Fibroblast of villous mesenchyme (primary cell): Measurements from ENCODE around the gene ITGA11. TPM values are rescaled to one million over a fixed set of nuclear protein-coding genes. Genes with fewer than 3 reads are reported as not detected.

Experiments used
- DNase-seq: peaks from one replicate; pipeline ENCODE4 v3.0.0-alpha.2; 2010; ENCODE audit warnings: low read depth
- H3K4me3 ChIP-seq: 2 replicates; pipeline ENCODE4 v1.5.1; 2011; ENCODE audit warnings: low read depth, mild to moderate bottlenecking, low read length
- CTCF ChIP-seq: IDR thresholded peaks from 2 replicates; pipeline ENCODE4 v1.5.1; 2012; ENCODE audit warnings: low read depth, mild to moderate bottlenecking, low read length; ENCODE audit not compliant: insufficient read depth
- total RNA-seq: library from RNA; depleted of rRNA; stranded (reverse); fragments of >200 nt; gene quantifications from 2 replicates; pipeline ENCODE4 v1.2.3, GENCODE V29; 2012

The ITGA11 gene
- 87.7 and 159 TPM in 2 replicates for total RNA-seq

- H3K4me3 ChIP-seq: peak within 1 kb of the TSS; percentile 56
- peak; percentile 65 for DNase-seq
- no peak for TF ChIP-seq CTCF
Observed at GRCh38 chr15:68431792-68432401, at the start of gene ITGA11. Gene ITGA11 (minus strand): TSS chr15:68432163. CDS start chr15:68432066, 97 bp downstream.

GRCh38 chr15:68481321-68481720 lies 49.4 kb upstream of the ITGA11 start:
- H3K4me3 ChIP-seq: no peak overlapping the region
- no peak for TF ChIP-seq CTCF
- no peak for DNase-seq

GRCh38 chr15:68480296-68480695 lies 48.3 kb upstream of the ITGA11 start:
- no peak for TF ChIP-seq CTCF
- H3K4me3 ChIP-seq: no peak overlapping the region

DNA sequence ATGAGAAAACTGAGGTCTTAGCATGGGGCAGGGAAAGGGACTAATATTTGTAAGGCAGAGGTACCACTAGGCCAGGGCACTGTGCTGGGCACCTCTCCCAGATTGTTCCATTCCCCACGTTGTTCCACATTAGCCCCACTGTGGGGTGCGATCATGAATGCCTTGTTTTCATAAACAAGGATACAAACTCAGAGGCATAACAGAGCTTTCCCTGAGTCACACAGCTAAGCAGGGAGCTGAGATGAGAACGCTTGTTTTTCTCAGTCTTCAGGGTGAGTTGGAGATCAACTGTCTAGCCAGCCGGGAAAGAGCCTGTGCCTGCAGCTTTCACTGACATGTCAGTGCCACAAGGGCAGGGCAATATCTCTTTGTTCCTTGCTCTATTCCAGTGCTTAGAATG lies 47.9 kb upstream of the ITGA11 start:
- DNase-seq: peak; percentile 48
- H3K4me3 ChIP-seq: no peak overlapping the region
- no peak for TF ChIP-seq CTCF

More at GRCh38 chr15:68480296-68480695, 48.3 kb upstream of the ITGA11 start:
- DNase-seq: no peak

GRCh38 chr15:68479406-68479805 lies 47.4 kb upstream of the ITGA11 start:
- no peak overlapping the region for H3K4me3 ChIP-seq
- peak; percentile 83 for DNase-seq
- TF ChIP-seq CTCF: no peak

DNA sequence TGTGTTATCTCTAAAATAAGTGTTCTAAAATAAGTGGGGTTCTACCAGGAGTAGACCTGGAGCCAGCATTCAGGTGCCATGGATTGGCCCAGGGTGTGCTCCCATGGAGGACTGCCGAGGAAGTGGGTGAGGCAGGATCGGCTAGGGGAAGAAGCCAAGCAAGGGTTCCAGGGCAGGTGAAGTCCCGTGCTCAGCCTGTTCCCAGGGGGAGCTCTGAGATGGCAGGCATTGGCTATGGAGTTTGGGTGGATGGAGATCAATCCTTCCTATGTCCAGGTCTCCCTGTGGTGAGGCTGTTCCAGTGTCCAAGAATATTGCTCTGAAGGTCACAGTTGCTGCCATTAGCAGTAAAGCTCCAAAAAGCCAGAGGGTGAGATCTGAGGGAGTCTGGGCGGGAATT lies 46.9 kb upstream of the ITGA11 start:
- no peak for TF ChIP-seq CTCF
- no peak overlapping the region for H3K4me3 ChIP-seq
- no peak for DNase-seq

DNA sequence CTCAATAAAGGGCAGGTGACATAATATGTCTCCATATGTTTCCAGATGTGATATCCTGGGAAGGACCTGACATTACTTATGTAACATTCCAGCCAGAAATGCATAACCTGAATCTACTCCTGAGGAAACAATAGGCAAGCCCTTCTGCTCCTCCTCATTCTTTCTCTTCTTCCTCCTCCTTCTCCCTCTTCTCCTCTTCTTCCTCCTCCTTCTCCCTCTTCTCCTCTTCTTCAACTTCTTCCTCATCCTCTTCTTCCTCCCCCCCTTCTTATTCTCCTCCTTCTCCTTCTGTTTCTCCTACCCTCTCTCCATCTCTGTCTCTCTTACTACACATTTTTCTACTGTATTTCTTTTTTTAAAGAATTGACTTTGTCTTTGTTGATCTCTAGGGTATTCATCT lies 43.5 kb upstream of the ITGA11 start:
- no peak overlapping the region for H3K4me3 ChIP-seq
- TF ChIP-seq CTCF: no peak
- no peak for DNase-seq
